GM18508 (cell line): Measurements from ENCODE around the gene FSTL4.

Experiments
- ATAC-seq: cut with Tn5 transposase; IDR thresholded peaks from one replicate; pipeline ENCODE4 v1.9.1; 2021; ENCODE audit warnings: moderate number of reproducible peaks; ENCODE audit not compliant: insufficient read depth, unreplicated experiment

The FSTL4 gene

GRCh38 chr5:133240425-133241091 lies 371.8 kb downstream of the FSTL4 start:
- no peak for ATAC-seq

- ATAC-seq: no peak
Measured at GRCh38 chr5:133238426-133239205, 373.7 kb downstream of the FSTL4 start.

GRCh38 chr5:133236976-133237375 lies 375.4 kb downstream of the FSTL4 start:
- no peak for ATAC-seq

GRCh38 chr5:133236541-133236951 lies 375.8 kb downstream of the FSTL4 start:
- no peak for ATAC-seq

- ATAC-seq: no peak
Measured at GRCh38 chr5:133235696-133236426, 376.5 kb downstream of the FSTL4 start.

GRCh38 chr5:133234911-133235310 lies 377.4 kb downstream of the FSTL4 start:
- no peak for ATAC-seq

GRCh38 chr5:133234273-133234672 lies 378.1 kb downstream of the FSTL4 start:
- ATAC-seq: no peak

- ATAC-seq: no peak
Measured at GRCh38 chr5:133233616-133234015, 378.7 kb downstream of the FSTL4 start.

- ATAC-seq: no peak
Measured at GRCh38 chr5:133232911-133233310, 379.4 kb downstream of the FSTL4 start.

GRCh38 chr5:133232435-133232834 lies 379.9 kb downstream of the FSTL4 start:
- ATAC-seq: no peak

GRCh38 chr5:133232011-133232410 lies 380.3 kb downstream of the FSTL4 start:
- no peak for ATAC-seq

- ATAC-seq: no peak
Measured at GRCh38 chr5:133230823-133231578, 381.3 kb downstream of the FSTL4 start.

- ATAC-seq: no peak
Measured at GRCh38 chr5:133229931-133230664, 382.2 kb downstream of the FSTL4 start.

GRCh38 chr5:133228316-133228715 lies 384.0 kb downstream of the FSTL4 start:
- ATAC-seq: no peak

- ATAC-seq: no peak
Measured at GRCh38 chr5:133227897-133228296, 384.4 kb downstream of the FSTL4 start.

- no peak for ATAC-seq
Measured at GRCh38 chr5:133227082-133227481, 385.3 kb downstream of the FSTL4 start.

- no peak for ATAC-seq
Measured at GRCh38 chr5:133226186-133226585, 386.2 kb downstream of the FSTL4 start.

GRCh38 chr5:133225671-133226152 lies 386.6 kb downstream of the FSTL4 start:
- no peak for ATAC-seq

- no peak for ATAC-seq
Measured at GRCh38 chr5:133222979-133223378, 389.4 kb downstream of the FSTL4 start.

- no peak for ATAC-seq
Measured at GRCh38 chr5:133222521-133222920, 389.8 kb downstream of the FSTL4 start.
